ENCODE measurements around the gene IGF2BP2.
"Not testable (repeated sequence)": the region's sequence is repeated elsewhere in the genome, so short reads cannot be mapped to it uniquely, and the experiment has no call there.

Gene IGF2BP2

DNA sequence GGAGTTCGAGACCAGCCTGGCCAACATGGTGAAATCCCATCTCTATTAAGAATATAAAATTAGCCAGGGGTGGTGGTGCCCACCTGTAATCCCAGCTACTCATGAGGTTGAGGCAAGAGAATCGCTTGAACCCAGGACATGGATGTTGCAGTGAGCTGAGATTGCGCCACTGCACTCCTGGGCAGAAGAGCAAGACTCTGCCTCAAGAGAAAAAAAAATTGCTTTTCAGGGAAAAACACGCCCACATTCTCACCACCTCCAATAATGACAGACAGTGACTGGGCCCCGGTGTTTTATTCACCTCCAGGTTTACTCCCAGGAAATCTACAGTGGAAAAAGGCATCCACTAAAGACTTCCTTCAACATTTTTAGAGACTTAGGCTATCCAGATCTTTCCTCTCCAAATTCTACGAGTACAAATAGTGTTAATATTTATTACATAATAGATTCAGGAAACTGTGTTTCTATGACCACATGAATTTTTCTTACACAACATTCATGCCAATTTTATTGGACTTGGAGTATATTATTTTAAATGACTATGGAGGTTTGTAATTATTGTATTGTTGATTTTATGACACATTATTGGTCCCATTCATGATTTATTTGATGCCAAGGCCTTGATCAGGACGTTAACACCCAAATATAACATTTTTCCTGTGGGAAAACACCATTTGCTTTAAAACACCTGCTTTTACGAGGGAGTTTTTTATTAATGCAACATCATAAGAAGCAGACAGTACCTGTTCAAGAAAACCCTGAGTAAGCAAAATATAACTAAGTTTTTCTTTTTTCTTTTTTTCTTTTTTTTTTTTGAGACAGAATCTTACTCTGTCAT is 26.6 kb downstream of the IGF2BP2 start:
- DNase-seq (ENCODE audit: low spot score): no peak

DNA sequence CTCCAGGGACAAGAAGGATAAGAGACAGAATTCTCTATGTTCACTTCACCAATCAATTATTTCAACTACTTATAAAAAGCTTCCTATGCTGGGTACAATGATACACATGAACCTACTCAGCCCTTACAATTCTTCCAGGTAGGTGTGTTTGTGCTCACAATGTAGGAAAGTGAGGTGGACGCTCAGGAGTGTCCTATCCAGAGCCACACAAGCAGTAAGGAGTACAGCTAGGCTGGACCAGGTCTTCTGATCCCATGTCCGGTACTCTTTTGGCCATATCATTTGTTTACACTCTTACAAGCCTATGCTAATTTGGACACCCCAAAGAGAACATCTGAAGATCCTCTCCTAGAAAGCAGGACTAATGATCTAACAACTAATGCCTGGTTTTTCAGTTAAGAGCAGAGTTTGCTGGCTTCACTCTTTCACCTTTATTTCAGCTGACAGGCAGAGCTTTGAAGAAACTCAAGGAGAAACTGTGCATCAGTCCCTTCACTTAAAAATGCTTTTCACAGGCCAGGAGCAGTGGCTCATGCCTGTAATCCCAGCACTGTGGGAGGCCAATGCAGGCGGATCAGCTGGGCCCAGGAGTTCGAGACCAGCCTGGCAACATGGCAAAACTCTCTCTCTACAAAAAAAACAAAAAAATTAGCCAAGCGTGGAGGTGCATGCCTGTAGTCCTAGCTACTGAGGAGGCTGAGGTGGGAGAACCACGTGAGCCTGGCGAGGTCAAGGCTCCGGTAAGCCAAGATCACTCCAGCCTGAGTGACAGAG is 27.5 kb downstream of the IGF2BP2 start:
- DNase-seq (ENCODE audit: low spot score): no peak

DNA sequence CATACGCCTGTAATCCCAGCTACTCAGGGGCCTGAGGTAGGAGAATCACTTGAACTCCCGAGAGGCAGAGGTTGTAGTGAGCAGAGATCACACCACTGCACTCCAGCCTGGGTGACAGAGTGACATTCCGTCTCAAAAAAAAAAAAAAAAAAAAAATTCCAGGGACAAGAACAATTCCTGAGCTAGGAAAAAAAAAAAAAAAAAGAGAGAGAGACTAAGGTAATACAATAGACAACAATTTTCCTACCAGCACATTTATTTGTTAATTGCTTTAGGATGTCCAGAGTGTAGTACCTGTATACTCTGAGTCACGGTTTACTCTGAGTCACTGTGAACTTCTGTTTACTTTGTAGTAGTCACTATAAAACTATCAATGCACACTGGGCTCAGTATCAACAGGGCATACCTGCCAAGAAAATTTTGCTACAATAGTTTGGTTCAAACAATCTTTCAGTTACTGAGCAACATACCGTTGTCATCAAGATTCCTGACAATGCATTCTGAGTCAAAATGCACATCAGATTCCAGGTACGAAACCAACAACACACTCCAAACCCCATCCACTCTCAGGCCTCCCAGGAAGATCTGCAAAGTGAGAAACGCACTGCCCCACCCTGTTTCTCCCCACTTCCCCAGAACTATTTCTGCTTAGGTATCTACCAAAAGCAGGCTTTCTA is 28.3 kb downstream of the IGF2BP2 start:
- DNase-seq (ENCODE audit: low spot score): peak; percentile 98

DNA sequence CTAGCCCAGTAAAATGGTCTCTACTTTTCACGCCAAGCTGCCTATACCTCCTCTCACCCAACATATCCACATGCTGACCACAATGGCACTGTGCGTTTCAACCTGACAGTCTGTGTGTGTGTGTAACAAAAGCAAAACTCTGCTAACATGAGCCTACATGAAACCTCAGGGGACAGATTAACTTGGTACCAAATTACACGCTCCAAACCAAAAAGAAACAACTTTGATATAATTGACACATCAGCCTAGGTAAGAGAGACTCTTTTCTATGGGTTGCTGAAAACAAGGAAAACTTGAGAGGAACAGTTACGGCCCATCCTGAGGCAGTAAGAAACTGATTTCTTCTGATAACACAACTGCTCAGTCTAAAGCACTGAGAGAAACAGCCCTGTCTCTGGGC is 31.5 kb downstream of the IGF2BP2 start:
- no peak for DNase-seq (ENCODE audit: low spot score)

DNA sequence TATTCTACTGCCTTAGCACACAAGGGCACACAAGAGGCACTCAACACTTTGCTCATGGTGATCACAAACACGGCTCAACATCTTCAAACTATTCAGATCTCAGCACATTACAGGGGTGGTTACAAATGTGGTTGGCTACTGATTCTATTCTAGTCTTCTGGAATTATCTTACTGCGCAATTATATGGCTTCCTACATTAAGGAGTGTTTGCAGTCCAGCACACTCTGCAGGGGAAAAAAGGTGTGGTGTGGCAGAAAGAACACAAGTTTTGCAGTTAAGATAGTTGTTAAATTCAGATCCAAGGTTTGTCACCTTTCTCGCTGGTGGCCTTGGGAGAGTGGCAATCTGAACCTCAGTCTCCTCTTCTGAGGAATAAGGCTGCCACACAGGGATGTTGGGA is 31.9 kb downstream of the IGF2BP2 start:
- DNase-seq (ENCODE audit: low spot score): no peak

DNA sequence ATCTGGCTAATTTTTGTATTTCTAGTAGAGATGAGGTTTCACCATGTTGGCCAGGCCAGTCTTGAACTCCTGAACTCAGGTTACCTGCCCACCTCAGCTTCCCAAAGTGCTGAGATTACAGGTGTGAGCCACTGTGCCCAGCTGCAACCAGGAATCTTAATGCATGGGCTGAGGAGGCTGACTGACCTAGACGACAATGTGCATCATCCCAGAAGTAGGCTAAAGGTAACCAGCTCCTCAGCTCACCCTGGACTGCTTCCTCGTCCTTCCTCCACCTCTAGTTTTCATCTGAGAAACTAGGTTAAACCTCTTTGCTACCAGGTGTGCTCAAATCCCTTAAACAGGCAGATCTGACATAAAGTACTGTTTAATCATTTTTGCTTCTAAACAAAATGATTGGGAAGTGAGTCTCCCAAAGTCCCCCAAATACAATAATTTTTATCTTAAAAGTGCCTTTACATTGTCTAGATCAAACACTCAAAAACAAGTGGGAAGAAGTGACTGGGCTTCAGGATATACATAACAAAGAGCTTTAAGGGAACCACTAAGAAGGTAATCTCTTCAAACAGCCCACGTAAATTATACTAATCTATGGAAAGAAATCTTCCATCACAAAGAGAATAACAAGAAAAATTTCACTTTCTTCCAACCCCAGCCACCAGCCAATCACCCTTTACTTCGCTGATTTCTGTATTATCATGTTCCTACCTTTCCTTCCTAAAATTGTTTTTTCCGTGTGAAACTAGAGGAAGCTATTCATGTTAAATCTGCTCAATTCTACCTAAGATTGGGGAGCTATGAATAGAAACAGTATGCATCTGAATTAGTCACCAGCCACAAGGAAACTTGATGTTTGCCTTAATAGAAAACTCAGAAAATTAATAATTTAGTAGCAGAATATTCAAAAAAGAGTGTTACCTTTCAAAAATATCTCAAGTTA is 34.7 kb downstream of the IGF2BP2 start:
- no peak for DNase-seq (ENCODE audit: low spot score)

DNA sequence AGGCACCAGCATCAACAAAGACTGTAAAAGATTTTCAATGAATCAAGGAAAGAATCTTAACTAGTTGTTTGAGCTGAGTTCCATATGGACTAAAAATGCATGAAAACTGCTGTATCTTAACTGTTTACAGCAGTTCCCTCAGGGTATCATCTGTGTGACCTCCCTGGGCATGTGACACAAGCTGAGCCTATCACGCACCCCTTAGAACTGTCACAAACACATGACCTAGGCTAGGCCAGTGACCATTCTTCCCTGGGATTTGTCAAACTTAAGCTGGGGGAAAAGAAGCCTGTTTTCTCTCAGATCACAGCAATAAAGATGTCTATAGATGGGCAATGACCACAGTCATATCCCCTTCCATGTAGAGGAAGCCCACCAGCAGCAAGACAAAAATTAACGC is 35.7 kb downstream of the IGF2BP2 start:
- DNase-seq (ENCODE audit: low spot score): no peak

DNA sequence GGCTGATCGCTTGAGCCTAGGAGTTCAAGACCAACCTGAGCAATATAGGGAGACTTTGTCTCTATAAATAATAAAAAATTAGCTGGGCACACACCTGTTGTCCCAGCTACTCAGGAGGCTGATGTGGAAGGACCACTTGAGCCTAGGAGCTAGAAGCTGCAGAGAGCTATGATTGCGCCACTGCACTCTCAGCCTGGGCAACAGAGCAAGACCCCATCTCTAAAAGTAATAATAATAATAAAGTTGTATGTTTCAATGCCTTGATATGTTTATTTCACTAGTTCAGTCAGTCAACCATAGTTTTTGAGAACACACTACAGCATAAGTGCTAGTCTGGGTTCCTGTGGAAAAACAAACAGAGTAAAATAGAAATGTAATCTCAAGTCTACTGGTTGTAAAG is 36.5 kb downstream of the IGF2BP2 start:
- no peak for DNase-seq (ENCODE audit: low spot score)

DNA sequence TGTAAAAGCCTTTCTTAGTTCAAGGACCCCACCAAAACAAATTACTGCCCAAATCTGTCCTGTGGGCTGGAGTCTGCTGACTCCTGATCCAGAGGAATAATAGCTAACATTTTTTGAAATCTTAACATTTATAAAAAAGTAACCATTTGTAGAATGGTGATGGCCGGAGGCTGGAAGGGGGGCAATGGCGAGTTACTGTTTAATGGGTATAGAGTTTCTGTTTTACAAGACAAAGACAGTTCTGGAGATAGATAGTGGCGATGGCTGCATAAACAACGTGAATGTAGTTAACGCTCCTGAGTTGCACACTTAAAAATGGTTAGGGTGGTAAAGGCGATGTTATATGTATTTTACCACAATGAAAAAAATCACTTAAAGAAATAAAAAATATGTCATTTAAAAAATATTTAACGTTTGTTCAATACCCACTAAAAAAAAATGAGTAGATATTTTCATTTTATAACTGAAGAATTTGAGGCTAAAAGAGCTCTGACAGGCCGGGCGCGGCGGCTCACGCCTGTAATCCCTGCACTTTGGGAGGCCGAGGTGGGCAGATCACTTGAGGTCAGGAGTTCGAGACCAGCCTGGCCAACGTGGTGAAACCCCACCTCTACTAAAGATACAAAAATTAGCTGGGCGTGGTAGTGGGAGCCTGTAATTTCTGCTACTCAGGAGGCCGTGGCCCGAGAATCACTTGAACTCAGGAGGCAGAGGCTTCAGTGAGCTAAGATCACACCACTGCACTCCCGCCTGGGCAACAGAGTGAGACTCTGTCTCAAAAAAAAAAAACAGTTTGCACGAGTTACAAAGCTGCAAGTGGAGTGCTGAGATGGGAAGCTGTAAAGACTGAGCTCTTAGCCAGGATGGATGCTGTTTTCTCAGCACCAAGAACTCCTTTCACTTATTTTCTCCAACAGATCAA is 37.6 kb downstream of the IGF2BP2 start:
- no peak for DNase-seq (ENCODE audit: low spot score)

DNA sequence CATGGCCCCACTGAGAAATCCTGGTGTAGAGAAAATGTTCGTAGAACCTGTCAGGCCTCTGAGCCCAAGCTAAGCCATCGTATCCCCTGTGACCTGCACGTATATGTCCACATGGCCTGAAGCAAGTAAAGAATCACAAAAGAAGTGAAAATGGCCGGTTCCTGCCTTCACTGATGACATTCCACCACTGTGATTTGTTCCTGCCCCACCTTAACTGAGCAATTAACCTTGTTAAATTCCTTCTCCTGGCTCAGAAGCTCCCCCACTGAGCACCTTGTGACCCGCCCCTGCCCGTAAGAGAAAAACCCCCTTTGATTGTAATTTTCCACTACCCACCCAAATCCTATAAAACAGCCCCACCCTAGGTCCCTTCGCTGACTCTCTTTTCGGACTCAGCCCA is 38.6 kb downstream of the IGF2BP2 start:
- not testable (repeated sequence) for DNase-seq (ENCODE audit: low spot score)

DNA sequence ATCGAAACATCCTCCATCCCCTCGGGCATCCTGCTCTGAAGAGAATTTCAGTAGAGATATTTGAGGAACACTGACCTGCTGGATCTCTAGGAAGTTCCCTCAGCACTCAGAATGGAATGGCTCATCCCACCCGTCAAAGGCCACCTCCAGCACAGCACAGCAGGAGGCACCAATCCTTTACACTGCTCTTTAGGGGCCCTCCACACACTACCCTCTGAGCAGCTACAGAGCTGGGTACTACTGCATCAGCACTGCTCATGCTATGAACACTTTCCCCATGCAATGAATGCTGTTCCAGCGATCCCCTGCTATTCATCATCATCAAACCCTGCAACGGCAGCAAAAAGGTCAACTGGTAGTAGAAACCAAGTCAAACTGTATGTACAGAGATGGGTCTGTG is 40.5 kb downstream of the IGF2BP2 start:
- DNase-seq (ENCODE audit: low spot score): no peak

DNA sequence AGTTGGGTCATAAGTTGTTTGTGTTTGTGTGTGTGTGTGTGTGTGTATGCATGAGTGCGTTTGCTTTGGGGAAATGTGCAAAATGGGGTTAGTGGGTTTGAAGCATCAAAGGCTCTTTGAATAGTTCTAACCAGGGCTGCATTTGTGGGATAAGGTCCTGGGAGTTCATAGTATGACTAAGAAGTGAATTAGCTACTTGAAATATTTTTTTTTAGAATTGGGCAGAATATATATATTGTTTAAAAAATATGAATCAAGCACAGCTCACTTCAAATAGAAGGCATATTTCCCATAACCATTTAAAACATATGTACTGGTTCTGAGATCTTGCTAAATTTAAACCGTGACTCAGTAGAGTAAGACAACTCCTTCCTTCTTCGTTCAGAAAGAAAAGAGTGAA is 43.1 kb downstream of the IGF2BP2 start:
- peak; percentile 67 for DNase-seq (ENCODE audit: low spot score)

DNA sequence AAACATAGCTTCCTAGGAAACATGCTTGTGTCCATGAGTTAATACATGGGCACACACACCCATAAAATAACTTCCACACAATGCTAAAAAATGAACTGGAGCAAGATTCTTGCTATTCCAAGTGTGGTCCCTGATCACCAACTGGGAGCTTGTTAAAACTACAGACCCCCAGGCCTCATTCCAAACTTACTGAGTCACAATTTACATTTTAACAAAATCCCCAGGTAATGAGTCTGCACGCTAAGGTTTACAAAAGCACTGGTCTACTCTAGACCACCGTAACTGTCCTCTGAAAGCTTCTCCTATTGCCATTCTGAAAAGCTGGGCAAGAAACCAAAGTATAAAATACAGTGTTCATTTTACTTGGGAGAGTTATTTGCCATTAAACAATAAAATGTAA is 45.4 kb downstream of the IGF2BP2 start:
- no peak for DNase-seq (ENCODE audit: low spot score)

DNA sequence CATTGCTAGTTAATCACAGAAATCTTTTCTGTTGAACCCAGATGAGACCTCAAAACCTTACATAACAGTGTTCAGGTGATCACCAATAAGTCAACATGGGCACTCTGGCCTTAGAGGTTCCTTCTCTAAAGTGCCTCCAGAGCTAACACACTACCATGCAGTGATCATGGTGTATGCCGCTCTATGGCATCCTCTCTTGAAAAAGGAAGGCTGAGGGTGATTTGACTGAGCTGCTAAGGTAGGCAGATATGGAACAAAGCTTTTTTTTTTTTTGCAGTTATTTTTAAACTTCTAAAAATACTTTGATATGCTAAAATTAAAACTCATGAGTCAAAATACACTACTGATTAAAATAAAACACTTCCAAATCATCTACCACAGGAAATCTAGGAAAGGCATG is 46.0 kb downstream of the IGF2BP2 start:
- DNase-seq (ENCODE audit: low spot score): no peak

DNA sequence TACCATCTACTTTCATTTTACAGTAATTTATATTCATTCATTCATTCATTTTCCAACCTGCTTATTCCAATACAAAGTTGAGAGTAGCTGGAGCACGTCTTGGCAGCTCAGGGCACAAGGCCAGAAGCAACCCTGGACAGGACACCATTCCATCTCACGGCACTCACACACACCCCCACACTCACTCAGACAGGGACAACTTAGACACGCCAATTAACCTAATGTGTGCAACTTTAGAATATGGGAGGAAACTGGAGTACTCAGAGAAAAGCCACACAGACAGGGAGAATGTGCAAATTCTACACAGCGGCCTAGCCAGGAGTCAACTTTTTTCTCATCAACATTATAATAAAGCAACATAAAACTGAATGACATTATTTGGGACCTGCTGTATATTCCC is 46.7 kb downstream of the IGF2BP2 start:
- no peak for DNase-seq (ENCODE audit: low spot score)

DNA sequence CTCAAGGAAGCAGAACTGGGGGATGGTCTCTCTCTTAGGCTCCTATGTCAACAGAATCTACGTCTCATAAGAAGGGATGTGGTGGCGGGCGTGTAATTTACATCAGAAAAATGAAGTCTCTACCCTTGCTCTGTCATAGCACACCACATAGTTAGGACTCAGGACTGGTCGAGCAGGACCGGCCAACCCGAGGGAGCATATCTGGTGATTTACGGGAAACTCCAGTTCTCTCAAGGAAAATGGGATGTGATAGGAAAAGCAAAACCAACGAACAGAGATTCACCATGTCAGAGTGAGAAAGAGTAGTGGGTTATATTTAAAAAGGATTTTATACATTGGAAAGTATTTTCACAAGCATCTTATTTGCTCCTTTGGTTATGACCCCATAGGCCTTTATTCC is 54.7 kb downstream of the IGF2BP2 start:
- DNase-seq (ENCODE audit: low spot score): no peak

DNA sequence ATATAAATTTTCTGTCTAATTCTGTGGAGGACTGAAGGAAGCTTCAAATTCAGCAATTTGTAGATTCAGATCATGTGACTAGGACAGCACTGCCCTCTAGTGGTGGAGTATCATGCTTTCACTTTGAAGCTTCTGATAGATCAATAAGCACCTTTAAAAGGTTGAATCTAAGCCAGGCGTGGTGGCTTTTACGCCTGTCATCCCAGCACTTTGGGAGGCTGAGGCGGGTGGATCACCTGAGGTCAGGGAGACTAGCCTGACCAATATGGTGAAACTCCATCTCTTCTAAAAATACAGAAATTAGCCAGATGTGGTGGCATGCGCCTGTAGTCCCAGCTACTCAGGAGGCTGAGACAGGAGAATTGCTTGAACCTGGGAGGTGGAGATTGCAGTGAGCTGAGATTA is 56.3 kb downstream of the IGF2BP2 start:
- peak; percentile 58 for DNase-seq (ENCODE audit: low spot score)

DNA sequence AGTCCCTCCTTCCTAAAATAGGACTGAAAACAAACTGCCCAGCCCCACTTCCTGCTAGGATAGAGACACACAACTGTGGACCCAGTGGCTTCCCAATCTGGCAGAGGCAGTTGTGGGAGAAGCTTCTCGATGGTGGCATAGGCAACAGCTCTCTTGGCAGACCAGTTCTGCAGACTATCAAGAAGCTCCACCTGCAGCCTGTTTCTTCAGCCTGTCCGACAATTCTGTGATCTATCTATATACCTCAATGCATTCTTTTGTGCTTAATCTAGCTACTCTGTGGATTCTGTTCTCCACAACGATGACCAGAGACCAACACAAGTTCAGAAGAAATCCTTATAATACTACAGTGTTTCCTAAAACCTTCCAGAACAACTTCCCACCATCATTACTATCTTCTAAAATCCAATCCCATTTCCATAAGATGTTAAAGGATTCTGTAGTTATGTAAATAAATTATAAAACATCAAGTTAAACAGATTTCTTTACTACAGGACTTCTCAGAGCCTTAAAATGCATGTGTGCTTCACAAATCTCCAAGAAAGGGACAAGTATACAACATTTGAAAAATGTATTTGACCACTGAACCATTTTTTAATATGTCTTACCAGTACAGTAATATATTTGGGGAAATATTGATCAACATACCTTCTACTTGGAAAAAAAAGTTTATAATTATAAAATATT is 57.7 kb downstream of the IGF2BP2 start:
- no peak for DNase-seq (ENCODE audit: low spot score)

DNA sequence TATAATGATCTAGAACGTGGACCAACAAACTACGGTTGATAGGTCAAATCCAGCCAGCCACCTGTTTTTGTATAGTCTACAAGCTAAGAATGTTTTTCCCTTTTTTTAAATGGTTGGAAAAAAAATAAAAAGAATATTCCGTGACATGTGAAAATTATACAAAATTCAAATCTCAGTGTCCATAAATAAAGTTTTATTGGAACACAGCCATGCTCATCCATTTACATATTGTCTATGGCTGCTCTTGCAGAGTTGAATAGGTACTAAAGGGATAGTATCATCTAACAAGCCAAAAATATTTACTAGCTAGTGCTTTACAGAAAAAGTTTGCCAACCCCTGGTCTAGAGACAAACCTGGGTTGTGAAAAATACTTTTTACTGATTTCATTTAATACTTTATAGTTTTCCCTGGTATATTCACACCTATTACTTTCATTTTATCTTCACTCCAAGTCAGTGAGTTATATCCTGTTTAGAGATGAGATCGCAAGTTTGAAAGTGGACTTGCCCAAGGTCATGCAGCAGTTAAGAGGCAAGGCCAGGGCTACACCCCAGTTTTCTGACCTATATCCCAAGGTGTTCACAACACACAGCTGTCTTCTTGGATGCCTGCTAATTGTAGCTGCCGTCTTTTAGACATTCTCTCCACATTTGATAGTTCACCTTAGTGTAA is 58.4 kb downstream of the IGF2BP2 start:
- no peak for DNase-seq (ENCODE audit: low spot score)

DNA sequence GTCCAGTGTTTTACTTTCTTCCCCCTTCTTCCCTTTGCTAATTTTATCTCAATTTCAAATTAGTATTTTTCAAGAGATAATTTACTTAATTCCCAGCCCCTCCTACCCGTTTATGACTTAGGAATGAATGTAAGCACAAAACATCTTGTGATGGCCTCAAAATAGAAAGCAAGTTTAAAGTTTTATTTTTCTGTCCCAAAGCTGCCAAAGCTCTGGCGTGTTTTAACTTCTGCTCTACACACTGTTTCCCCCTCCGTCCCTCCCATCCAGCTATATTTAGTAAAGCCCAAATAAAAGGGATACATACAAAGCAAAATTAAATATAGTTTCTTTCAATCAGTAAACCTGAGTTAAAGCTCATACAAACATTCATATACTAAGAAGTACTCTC is 59.9 kb downstream of the IGF2BP2 start:
- no peak for DNase-seq (ENCODE audit: low spot score)

Data from SW480 (cell line).